ENCODE data around the gene HS2ST1. TPM values are rescaled to one million over a fixed set of nuclear protein-coding genes. Genes with fewer than 3 reads are reported as not detected.
A peak's percentile ranks its signal among the peaks of the same experiment; 100 is the strongest.
"Not testable (repeated sequence)": the region's sequence is repeated elsewhere in the genome, so short reads cannot be mapped to it uniquely, and the experiment has no call there.

HS2ST1 gene
- total RNA-seq, 6 experiments from 2014 or later: 9.9 to 17.2 (median 13.7) TPM

DNA sequence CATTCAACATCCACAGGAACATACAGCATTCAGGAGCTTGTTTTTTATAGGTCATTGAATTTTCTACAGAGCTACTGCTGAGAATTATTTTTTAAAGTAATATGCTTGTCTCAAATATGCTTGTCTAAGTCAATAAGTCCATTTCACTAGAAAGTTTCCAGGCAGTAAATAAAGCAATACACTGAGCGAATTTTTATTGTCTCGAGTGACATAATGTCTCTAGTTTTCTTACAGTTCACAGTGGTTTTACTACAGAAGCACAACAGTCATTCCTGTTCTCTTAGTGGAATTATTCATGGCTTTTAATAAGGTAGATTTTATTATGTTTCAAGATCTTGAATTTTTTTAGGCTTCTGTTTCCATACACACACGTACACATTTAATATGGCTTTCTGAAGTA, 83.8 kb downstream of the HS2ST1 start:
- H3K27me3 ChIP-seq: no peaks in the 10 kb centered on the region
- ATAC-seq: no peak
- intact Hi-C loops (cut with DNase I): no loop called here
- WGBS (ENCODE audit: insufficient coverage, low coverage, low lambda C conversion rate, missing lambda C conversion rate): 94% methylated on average over 3 of the region's 3 CpGs
- H3K4me3 ChIP-seq: no peak overlapping the region
- H3K27ac ChIP-seq: no peak overlapping the region
- TF ChIP-seq, protein P1, sequence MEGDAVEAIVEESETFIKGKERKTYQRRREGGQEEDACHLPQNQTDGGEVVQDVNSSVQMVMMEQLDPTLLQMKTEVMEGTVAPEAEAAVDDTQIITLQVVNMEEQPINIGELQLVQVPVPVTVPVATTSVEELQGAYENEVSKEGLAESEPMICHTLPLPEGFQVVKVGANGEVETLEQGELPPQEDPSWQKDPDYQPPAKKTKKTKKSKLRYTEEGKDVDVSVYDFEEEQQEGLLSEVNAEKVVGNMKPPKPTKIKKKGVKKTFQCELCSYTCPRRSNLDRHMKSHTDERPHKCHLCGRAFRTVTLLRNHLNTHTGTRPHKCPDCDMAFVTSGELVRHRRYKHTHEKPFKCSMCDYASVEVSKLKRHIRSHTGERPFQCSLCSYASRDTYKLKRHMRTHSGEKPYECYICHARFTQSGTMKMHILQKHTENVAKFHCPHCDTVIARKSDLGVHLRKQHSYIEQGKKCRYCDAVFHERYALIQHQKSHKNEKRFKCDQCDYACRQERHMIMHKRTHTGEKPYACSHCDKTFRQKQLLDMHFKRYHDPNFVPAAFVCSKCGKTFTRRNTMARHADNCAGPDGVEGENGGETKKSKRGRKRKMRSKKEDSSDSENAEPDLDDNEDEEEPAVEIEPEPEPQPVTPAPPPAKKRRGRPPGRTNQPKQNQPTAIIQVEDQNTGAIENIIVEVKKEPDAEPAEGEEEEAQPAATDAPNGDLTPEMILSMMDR (IDR thresholded peaks at IDR 0.05): no peak
- TF ChIP-seq POLR2A (IDR thresholded peaks at IDR 0.05): no peak
- DNase-seq: no peak
- H3K4me1 ChIP-seq: peaks cover 0 to 20% (median 4%) of the 10 kb centered on the region in 4 donors
- H3K9me3 ChIP-seq: no peaks in the 10 kb centered on the region
- no peaks in the 10 kb centered on the region for H3K36me3 ChIP-seq

DNA sequence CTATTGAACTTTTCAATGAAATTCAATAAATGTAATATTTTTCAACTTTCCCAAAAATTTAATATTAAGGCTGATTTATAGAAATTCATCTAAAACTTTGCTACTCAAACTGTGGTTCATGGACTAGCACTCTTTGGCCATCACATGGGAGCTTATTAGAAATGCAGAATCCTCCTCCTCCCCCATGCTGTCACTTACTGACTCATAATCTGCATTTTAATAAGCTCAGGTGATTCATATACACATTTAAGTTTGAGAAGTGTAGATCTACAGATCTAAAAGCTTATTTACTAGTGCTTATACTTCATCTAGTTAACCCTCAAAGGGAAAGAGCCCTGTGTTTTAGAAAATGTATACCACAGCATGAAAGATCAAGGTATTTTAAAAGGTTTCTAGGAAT, 84.3 kb downstream of the HS2ST1 start:
- intact Hi-C loops (cut with DNase I): no loop called here
- Histone ChIP-seq H3K27me3 (no peaks in the 10 kb centered on the region), H3K4me1 (peaks cover 0 to 20% (median 4%) of the 10 kb centered on the region in 4 donors), H3K4me3 (no peak overlapping the region), H3K27ac (no peak overlapping the region), H3K36me3 (no peaks in the 10 kb centered on the region), H3K9me3 (no peaks in the 10 kb centered on the region)
- no peak for ATAC-seq
- no peak for DNase-seq
- TF ChIP-seq POLR2A (IDR thresholded peaks at IDR 0.05): no peak
- TF ChIP-seq, protein P1 (IDR thresholded peaks at IDR 0.05): no peak

DNA sequence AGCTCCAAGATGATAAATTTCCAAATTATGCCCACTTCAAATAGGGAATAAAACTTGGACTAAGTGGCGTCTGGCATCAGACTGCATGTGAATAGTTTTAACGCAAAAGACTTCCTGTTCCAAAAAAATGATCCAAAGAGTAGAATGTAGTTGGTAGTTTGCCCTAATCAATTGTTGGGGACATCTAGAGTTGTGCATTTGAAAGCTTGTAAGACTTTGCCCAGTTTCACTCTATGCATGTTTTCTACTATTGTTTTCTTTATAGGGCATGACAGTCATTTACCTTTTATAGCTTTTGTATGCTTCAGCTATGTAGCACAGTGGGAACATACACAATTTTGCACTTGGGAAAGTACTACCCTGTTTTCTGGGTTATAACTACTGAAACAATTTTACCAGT, 86.0 kb downstream of the HS2ST1 start:
- no peaks in the 10 kb centered on the region for H3K9me3 ChIP-seq
- intact Hi-C loops (cut with DNase I): no loop called here
- H3K27me3 ChIP-seq: no peaks in the 10 kb centered on the region
- H3K36me3 ChIP-seq: no peaks in the 10 kb centered on the region
- ATAC-seq (peak; percentile 37 to 64 (median 54)), DNase-seq (no peak)
- peaks cover 0 to 11% (median 4%) of the 10 kb centered on the region in 4 donors for H3K4me1 ChIP-seq
- 12% methylated on average over 2 of the region's 2 CpGs for WGBS (ENCODE audit: insufficient coverage, low coverage, low lambda C conversion rate, missing lambda C conversion rate)
- TF ChIP-seq, protein P1 (IDR thresholded peaks at IDR 0.05): no peak
- no peak for TF ChIP-seq POLR2A (IDR thresholded peaks at IDR 0.05)
- no peak overlapping the region for H3K27ac ChIP-seq
- no peak overlapping the region for H3K4me3 ChIP-seq

DNA sequence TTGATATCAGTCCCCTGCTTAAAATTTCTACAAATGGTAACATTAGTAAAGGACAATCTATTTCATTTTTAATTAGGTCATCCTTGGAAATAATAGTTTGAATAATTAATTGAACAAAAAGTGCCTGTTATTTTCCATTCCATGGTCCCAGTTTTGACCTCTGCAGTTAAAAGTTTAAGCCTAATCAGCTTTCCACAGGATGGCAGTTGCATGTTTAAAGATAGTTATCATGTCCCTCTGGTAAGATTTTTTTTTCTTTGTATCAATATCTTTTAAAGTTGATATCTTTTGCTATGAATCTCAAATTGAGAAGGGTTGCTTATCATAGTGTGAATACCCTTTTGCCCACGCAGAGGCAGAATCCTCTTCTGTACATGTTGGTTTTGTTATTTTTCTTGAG, 90.4 kb downstream of the HS2ST1 start:
- TF ChIP-seq, protein P1 (IDR thresholded peaks at IDR 0.05): no peak
- no peak for TF ChIP-seq POLR2A (IDR thresholded peaks at IDR 0.05)
- Histone ChIP-seq H3K9me3 (no peaks in the 10 kb centered on the region), H3K36me3 (no peaks in the 10 kb centered on the region), H3K4me3 (no peak overlapping the region), H3K4me1 (peaks cover 0 to 11% (median 4%) of the 10 kb centered on the region in 4 donors), H3K27me3 (no peaks in the 10 kb centered on the region), H3K27ac (no peak overlapping the region)
- intact Hi-C loops (cut with DNase I): no loop called here
- DNase-seq (no peak), ATAC-seq (no peak)
- 64% methylated on average over 1 of the region's 1 CpG for WGBS (ENCODE audit: insufficient coverage, low coverage, low lambda C conversion rate, missing lambda C conversion rate)

DNA sequence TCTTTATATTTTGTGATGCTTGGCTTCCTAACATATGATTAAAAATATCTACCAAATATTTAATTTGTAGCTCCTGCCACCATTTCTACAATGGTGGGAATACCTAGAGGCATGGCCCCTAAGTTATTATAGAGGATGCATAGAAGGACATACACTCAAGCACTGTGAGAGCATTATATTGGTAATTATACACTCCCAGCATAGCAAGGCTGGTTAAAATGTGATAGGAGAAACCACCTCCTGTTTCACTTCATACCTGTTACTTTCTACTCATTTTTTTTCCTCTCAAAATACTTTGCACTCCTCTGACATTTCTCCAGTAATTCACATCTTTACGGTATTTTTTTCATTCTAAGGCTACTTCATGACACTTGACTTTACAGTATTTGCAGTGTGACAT, 92.9 kb downstream of the HS2ST1 start:
- Histone ChIP-seq H3K27ac (no peak overlapping the region), H3K9me3 (no peaks in the 10 kb centered on the region), H3K4me3 (no peak overlapping the region), H3K36me3 (no peaks in the 10 kb centered on the region), H3K27me3 (no peaks in the 10 kb centered on the region), H3K4me1 (no peaks in the 10 kb centered on the region)
- no peak for DNase-seq
- intact Hi-C loops (cut with DNase I): no loop called here
- ATAC-seq: no peak
- TF ChIP-seq, protein P1 (IDR thresholded peaks at IDR 0.05): no peak
- no peak for TF ChIP-seq POLR2A (IDR thresholded peaks at IDR 0.05)
- WGBS (ENCODE audit: insufficient coverage, low coverage, low lambda C conversion rate, missing lambda C conversion rate): 94% methylated on average over 1 of the region's 1 CpG

DNA sequence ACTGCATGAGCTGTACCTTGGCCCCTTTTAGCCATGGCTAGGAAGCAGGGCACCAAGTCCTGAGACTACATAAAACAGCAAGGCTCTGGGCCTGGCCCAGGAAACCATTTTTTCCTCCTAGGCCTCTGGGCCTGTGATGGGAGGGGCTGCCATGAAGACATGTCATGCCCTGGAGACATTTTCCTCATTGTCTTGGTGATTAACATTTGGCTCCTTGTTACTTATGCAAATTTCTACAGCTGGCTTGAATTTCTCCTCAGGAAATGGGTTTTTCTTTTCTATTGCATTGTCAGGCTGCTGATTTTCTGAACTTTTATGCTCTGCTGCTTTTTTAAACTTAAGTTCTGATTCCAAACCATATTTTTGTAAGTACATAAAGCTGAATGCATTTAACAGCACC, 99.0 kb downstream of the HS2ST1 start:
- H3K27me3 ChIP-seq; H3K36me3 ChIP-seq; H3K9me3 ChIP-seq; DNase-seq; H3K4me3 ChIP-seq; ATAC-seq; H3K27ac ChIP-seq; intact Hi-C loops (cut with DNase I); H3K4me1 ChIP-seq: not testable (repeated sequence)
